Hematopoietic multipotent progenitor cell treated with erythropoietin and hydrocortisone succinate and interleukin-3 and kit ligand, for 4 days (in vitro differentiated cells): ENCODE measurements around the gene TAP1.
"Not testable (repeated sequence)": the region's sequence is repeated elsewhere in the genome, so short reads cannot be mapped to it uniquely, and the experiment has no call there.

Experiments used
- DNase-seq: peaks from one replicate; pipeline ENCODE4 v3.0.0-alpha.2; 2015

The TAP1 gene

GRCh38 chr6:32838114-32838958, 15.2 kb downstream of the TAP1 start, which contains the start of gene TAP2:
Gene TAP2, minus strand, starts transcription at chr6:32838739. Its CDS starts 506 bp downstream, at chr6:32838233.
- peak; percentile 97 for DNase-seq

DNA sequence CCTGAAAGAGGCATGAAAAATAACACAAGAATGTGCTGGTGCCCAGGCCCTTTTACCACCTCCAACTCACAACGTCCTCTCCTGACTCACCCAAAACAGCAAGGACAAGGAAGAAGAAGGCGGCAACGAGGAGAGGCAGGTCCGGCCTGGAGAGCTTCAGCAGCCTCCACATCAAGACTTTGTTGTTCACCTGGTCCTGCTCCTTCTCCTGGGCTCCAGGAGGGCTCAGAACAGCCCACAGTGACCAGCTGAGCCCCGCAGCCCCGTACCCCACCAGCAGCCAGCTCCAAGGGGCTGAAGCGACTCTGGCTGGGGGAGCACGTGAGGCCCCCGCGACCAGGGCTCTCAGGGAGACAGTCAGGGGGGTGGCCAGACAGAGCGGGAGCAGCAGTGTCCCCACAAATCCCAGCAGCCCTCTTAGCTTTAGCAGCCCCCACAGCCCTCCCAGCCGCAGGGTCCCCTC, 15.8 kb downstream of the TAP1 start:
- DNase-seq, result no peak

DNA sequence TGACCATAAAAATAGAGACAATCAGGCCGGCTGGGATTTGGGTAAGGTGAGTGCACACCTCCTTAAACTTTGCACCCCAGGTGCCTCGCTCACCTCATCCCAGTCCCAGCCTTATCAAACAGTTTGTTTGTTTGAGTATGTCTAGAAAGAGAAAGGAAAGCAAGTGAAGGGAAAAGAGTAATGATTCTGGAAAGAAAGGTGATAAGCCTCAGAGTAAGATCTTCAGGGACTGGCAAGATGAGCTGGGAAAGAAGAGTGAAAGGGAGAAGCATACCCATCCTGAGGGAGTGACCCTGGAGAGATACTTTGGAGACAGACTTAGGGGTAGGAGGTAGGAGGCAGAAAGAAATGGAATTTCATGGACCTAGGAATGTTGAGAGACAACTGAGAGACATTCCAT, 16.6 kb downstream of the TAP1 start:
- DNase-seq, result no peak

GRCh38 chr6:32835167-32835893, 18.2 kb downstream of the TAP1 start:
- DNase-seq, result no peak

GRCh38 chr6:32833664-32834063, 19.8 kb downstream of the TAP1 start:
- DNase-seq, result no peak

GRCh38 chr6:32832535-32832934, 21.0 kb downstream of the TAP1 start:
- no peak for DNase-seq

- DNase-seq, result no peak
Measured at GRCh38 chr6:32830936-32831335, 22.6 kb downstream of the TAP1 start.

DNA sequence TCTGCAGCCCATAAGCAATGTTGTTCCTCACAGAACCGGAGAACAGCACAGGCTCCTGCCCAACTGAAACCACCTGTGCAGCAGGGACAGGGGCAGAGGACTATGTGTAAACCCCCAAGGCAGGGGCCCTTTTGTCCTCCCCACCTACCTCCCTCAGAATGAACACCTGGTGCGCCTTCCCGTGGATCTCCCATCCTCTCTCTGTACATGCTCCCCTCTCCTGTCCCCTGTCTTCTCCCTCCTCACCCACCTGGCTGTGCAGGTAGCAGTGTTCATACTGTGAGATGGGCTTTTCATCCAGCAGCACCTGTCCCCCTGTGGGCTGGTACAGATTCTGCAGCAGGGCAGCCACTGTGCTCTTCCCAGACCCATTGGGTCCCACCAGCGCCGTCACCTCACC, 23.5 kb downstream of the TAP1 start:
- DNase-seq, result no peak

DNA sequence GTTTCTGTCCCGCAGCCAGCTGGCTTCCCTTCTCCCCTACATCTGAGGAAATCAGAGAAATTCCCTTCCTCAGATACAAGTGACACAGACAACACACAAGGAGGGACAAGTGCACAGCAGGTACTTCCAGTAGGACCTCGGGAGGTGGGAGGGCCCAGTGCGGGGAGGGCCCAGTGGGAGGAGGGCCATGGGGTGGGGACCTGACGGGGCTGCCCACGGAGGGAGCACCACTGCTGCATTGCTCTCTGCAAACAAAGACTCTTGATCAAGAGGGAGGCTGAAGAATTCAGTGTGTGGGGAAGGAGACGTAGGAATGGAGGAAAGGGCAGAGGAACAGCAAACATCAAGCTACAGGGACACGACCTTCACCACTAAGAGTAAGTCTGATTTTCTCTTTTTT, 24.0 kb downstream of the TAP1 start:
- no peak for DNase-seq

DNA sequence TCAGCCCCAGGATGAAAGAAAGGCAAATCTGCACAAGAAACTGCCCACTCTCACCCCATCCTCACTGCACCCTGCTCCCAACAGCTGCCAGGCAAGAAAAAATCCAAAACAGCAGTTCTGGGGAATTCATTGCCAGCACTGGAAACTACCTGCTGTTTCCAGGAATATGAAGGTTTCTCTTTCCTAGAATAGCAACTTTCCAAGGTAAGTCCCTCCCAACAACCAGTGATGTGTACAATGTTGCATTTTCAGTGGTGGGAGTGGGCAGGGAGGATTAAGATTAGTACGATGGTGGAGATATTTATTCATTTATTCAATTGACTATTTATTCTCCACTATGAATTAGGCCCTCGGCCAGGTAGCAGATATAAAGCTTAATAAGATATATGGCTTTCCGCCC, 26.5 kb downstream of the TAP1 start:
- DNase-seq, result no peak

DNA sequence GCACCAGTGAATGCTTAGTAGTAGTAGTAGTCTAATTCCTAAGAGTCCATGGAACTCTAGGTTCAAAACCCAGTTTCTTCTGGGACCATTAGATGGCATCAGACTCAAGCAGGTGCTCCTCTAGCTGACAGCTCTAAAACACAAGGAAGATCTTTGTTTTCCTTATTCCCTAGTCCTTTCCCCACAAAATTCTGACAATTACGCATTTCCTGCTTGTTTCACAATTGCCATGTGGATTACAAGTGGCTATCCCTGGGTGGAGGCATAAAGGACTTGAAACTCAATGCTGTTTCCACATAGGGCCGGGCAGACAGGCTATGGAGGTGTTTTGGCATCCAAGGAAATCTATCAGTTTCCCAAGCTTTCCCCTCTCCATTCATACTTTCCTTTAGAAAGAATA, 27.5 kb downstream of the TAP1 start:
- peak; percentile 38 for DNase-seq

DNA sequence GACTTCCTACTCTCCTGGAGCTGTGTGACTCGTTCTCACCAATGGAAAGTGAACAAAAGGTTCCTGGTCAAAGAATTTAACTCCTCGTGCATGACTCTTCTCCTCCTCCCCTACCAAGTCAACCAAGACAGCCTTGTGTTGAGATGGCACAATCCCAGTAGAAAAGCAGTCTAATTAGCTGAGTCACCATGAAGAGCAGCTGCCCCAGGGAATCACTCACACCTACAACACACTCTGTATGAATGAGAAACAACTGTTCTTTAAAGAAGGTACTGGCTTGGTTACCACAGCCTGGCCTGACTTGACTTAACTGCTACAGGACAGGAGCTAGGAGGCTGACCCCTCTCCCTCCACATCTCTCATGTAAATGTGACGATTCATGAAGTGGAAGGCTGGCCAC, 33.8 kb downstream of the TAP1 start:
- no peak for DNase-seq

DNA sequence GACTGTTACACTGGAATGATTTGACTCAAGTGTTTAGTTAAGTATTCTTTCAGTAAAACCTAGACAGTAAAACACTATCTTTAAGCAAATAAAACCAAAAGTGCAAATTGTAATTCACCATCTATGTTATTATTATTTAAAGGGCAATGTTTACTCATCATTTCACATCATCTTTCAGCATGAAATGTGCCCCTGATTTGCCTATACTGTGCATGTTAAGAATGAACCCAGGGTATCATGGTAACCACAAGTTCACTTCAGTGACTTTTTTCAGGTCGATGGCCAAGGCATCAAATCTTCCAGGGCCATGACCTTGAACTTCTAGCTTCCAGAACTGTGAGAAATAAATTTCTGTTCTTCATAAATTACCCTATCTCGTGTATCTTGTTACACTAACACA, 34.6 kb downstream of the TAP1 start:
- no peak for DNase-seq

DNA sequence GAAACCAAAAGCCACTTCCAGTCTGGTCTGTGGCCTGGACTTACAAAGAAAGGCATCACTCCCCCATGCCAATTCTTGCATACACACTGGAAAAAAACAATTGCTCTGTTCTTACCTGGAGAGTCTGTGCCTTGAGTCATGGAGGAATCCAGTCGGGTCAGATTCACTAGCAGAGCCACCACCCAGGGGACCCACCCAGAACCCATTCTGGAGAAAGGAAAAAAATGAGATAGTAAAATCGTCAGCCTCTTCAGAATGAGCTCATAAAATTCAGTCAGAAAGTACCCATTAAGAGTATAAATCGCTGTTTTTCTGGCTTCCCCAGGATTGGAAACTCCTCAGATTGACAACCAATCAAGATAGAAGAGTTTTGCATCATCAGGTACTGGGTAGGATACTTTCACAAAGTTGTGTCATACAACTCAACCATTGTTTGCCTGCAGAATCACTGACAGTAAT, 36.7 kb downstream of the TAP1 start, which contains the start of gene HLA-DOB:
Gene HLA-DOB, minus strand, starts transcription at position 257 of the 459 bp plus-strand sequence. Its CDS starts 51 bp downstream, at position 206.
- peak; percentile 52 for DNase-seq

- DNase-seq, result peak; percentile 35
Measured at GRCh38 chr6:32815996-32816395, 37.5 kb downstream of the TAP1 start.

GRCh38 chr6:32815115-32815514, 38.4 kb downstream of the TAP1 start:
- no peak for DNase-seq

GRCh38 chr6:32814145-32814544, 39.4 kb downstream of the TAP1 start:
- no peak for DNase-seq

DNA sequence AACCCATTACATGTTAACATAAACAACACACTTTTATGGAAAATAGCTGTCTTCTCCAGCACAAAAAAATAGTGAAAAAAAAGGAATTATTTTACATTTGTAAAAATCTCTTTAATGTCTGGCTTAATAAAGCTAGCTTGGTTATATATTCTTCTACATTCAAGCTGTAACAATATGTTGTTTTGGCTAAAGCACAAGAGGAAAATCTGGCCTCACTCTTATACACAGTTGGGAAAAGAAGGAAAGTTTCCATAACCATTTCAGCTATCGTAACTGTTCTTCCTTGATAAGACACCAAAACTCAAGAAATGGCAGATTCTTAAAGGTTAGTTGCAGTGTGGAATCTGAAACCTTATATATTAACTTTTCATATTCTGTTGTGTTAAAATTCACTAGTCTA, 44.3 kb downstream of the TAP1 start:
- DNase-seq, result no peak

GRCh38 chr6:32807020-32807580, 46.4 kb downstream of the TAP1 start:
- peak; percentile 21 for DNase-seq

DNA sequence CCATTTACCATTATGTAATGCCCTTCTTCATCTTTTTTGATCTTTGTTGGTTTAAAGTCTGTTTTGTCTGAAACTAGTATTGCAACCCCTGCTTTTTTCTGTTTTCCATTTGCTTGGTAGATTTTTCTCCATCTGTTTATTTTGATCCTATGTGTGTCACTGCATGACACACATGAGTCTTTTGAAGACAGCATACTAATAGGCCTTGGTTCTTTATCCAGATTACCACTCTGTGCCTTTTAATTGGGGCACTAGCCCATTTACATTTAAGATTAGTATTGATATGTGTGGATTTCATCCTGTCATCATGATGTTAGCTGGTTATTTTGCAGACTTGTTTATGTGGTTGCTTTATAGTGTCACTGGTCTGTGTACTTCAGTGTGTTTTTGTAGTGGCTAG, 48.1 kb downstream of the TAP1 start:
- DNase-seq, result not testable (repeated sequence)

DNA sequence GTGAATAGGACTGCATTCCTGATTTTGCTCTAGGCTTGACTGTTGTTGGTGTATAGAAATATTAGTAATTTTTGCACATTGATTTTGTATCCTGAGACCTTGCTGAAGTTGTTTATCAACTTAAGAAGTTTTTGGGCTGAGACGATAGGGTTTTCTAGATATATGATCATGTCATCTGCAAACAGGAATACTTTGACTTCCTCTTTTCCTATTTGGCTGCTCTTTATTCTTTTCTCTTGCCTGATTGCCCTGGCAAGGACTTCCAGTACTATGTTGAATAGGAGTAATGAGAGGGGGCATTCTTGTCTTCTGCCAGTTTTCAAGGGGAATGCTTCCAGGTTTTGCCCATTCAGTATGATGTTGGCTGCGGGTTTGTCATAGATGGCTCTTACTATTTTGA, 50.1 kb downstream of the TAP1 start:
- peak; percentile 18 for DNase-seq

DNA sequence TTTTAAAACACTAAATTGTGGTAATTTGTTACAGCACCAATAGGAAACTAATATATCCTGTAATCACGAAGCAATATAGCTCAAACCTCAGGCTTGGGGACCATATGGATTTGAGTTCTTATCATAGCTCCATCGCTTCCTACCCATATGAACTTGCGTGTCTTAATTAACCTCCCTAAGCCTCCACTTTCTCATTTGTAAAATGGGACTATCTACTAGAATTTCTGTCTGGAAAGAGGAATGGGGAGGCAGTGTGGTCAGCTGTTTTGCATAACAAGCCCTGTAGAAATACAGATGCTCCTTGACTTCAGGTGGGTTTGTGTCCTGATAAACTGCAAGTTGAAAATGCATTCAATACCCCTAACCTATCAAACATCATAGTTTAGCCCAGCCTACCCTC, 53.8 kb downstream of the TAP1 start:
- DNase-seq, result no peak

DNA sequence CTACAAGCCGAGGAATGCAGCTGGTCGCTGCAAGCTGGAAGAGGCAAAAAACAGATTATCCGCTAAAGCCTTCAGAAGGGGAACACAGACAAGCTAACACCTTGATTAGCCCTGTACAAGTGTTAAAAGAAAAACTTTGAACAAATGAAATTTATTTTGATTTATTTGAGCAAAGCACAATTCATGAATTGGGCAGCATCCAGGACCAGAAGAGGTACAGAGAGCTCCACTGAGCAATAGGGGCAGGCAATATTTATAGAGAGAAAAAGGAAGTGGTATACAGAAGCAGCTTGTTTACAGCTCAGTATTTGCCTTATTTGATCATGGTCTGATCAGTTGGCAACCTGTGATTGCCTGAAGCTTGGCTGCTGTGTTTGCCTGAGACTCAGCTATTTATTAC, 54.3 kb downstream of the TAP1 start:
- DNase-seq, result peak; percentile 28
